Activated T-cell treated with anti-CD3 and anti-CD28 coated beads, Interleukin-2, amount 50 U/mL, for 24 hours (primary cell): ENCODE data around the gene PROM1.

ENCODE experiments used
- DNase-seq: peaks from one replicate; pipeline ENCODE4 v3.0.0-alpha.2; 2020
- H3K27ac Mint-ChIP-seq: 2 replicates; pipeline ENCODE4 v1.8.0; 2020; ENCODE audit warnings: mild to moderate bottlenecking, mixed read lengths
- H3K27me3 Mint-ChIP-seq: 2 replicates; pipeline ENCODE4 v1.8.0; 2020; ENCODE audit warnings: mixed read lengths
- H3K36me3 Mint-ChIP-seq: 2 replicates; pipeline ENCODE4 v1.8.0; 2020; ENCODE audit warnings: low read depth, mixed read lengths
- H3K4me1 Mint-ChIP-seq: 2 replicates; pipeline ENCODE4 v1.8.0; 2020; ENCODE audit warnings: low read depth, mixed read lengths
- H3K4me3 Mint-ChIP-seq: 2 replicates; pipeline ENCODE4 v1.8.0; 2020; ENCODE audit warnings: mild to moderate bottlenecking, moderate library complexity, mixed read lengths
- H3K9me3 Mint-ChIP-seq: 2 replicates; pipeline ENCODE4 v1.8.0; 2020; ENCODE audit warnings: mixed read lengths

PROM1 gene

GRCh38 chr4:15953625-15954024, 130.2 kb downstream of the PROM1 start:
- no peak for DNase-seq
- no peak overlapping the region for H3K4me3 Mint-ChIP-seq
- no peak overlapping the region for H3K27ac Mint-ChIP-seq
- no peaks in the 10 kb centered on the region for H3K36me3 Mint-ChIP-seq
- peaks cover 10% of the 10 kb centered on the region for H3K4me1 Mint-ChIP-seq
- peaks cover 4% of the 10 kb centered on the region for H3K27me3 Mint-ChIP-seq
- H3K9me3 Mint-ChIP-seq = no peaks in the 10 kb centered on the region

- Mint-ChIP-seq H3K4me1 (peaks cover 4% of the 10 kb centered on the region), H3K27ac (no peak overlapping the region), H3K4me3 (no peak overlapping the region), H3K36me3 (no peaks in the 10 kb centered on the region), H3K27me3 (peaks cover 4% of the 10 kb centered on the region), H3K9me3 (no peaks in the 10 kb centered on the region)
- no peak for DNase-seq
These were observed 132.0 kb downstream of the PROM1 start for GRCh38 chr4:15951781-15952180.

GRCh38 chr4:15948826-15949225, 135.0 kb downstream of the PROM1 start:
- Mint-ChIP-seq H3K36me3 (no peaks in the 10 kb centered on the region), H3K9me3 (no peaks in the 10 kb centered on the region), H3K4me3 (no peak overlapping the region), H3K27ac (no peak overlapping the region), H3K4me1 (no peaks in the 10 kb centered on the region), H3K27me3 (peaks cover 5% of the 10 kb centered on the region)
- no peak for DNase-seq

DNA sequence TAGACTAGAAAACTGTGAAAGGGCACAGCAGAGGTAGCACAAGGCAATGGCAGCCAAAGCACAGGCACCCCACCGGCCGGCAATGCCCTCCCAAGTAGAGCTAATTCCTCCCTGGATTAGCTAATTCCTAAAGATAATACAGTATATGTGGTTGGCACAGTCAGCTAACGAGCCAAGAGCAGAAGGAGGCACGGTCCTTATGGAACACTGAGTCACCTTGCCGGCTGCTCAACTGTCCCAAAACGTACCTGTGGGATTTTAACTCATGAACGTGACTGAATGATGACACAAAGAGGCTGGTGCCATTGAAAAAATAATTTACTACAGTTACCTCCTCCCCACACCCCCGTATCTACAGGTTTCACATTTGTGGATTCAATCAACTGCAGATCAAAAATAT, 136.1 kb downstream of the PROM1 start:
- no peak overlapping the region for H3K27ac Mint-ChIP-seq
- no peak for DNase-seq
- H3K4me1 Mint-ChIP-seq = no peaks in the 10 kb centered on the region
- H3K9me3 Mint-ChIP-seq = no peaks in the 10 kb centered on the region
- peaks cover 5% of the 10 kb centered on the region for H3K27me3 Mint-ChIP-seq
- H3K4me3 Mint-ChIP-seq = no peak overlapping the region
- no peaks in the 10 kb centered on the region for H3K36me3 Mint-ChIP-seq

DNA sequence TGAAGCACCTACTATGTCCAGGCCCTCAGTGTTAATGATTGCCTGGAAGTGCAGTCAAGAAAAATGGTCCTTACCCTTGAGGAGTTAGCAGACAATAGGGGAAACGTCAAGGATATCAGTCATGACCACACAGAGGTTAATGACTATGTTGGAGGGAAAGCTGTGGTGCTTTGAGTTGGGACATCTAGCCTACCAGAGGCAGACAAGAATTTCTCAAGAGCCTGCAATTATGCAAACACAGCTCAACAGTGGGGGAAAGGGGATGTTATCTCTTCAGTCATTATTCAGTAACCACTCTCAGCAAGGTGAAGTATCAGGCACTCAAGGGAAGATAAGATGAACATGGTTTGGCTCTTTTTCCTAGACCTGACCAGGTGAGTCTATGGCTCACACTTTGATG, 138.3 kb downstream of the PROM1 start:
- Mint-ChIP-seq H3K4me3 (no peak overlapping the region), H3K36me3 (no peaks in the 10 kb centered on the region), H3K27ac (no peak overlapping the region), H3K27me3 (peaks cover 8% of the 10 kb centered on the region), H3K4me1 (no peaks in the 10 kb centered on the region), H3K9me3 (no peaks in the 10 kb centered on the region)
- DNase-seq = no peak

DNA sequence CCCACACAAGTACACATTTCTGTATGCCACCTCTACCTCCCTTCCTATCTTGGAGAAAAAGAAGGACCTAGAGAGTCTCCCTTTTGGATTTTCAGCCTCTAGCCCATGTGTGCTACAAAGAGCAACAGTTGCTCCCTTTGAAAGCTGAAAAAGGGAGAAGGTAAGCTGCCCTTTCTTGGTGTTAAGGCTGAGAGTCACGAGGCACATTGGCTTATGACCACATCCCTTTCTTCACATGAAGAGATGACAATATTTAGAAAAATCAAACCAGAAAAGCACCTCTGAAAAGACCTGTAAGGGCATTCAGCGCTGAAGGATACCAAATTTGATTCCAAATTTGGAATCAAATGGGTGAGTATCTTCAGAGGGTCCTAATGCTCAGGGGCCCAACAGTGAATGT, 138.9 kb downstream of the PROM1 start:
- no peaks in the 10 kb centered on the region for H3K9me3 Mint-ChIP-seq

DNA sequence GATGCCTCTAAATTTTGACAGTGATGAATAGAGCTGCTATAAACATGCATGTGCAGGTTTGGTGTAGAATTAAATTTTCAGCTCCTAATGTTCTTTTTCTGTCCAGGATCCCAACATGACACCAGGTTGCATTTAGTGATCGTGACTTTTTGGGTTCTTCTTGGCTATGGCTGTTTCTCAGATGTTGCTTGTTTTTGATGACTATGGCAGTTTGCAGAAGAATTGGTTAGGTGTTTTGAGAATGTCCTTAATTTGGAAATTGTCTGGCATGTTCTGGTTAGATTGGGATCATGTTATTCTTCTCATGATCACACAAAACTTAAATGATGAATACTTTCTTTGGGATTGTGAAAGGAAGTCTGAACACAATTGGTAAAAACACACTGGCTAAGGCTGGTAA, 141.5 kb downstream of the PROM1 start:
- DNase-seq = no peak
- Mint-ChIP-seq H3K36me3 (no peaks in the 10 kb centered on the region), H3K4me3 (no peak overlapping the region), H3K4me1 (no peaks in the 10 kb centered on the region), H3K9me3 (no peaks in the 10 kb centered on the region), H3K27ac (no peak overlapping the region), H3K27me3 (peaks cover 17% of the 10 kb centered on the region)

More for the DNA sequence above, 138.9 kb downstream of the PROM1 start:
- DNase-seq = no peak
- no peak overlapping the region for H3K4me3 Mint-ChIP-seq
- H3K27me3 Mint-ChIP-seq = peaks cover 12% of the 10 kb centered on the region
- no peaks in the 10 kb centered on the region for H3K36me3 Mint-ChIP-seq
- H3K4me1 Mint-ChIP-seq = no peaks in the 10 kb centered on the region
- no peak overlapping the region for H3K27ac Mint-ChIP-seq

- Mint-ChIP-seq H3K4me3 (no peak within 1 kb of the TSS), H3K27me3 (peaks cover 17% of the 10 kb centered on the region), H3K36me3 (no peaks in the 10 kb centered on the region), H3K4me1 (no peaks in the 10 kb centered on the region), H3K27ac (no peak within 1 kb of the TSS), H3K9me3 (no peaks in the 10 kb centered on the region)
- no peak for DNase-seq
These were observed 145.2 kb downstream of the PROM1 start, which contains the start of gene FGFBP1 for GRCh38 chr4:15938640-15939039. TSS of gene FGFBP1 (minus strand) at chr4:15938740. CDS start at chr4:15936632, 2,108 bp downstream.

DNA sequence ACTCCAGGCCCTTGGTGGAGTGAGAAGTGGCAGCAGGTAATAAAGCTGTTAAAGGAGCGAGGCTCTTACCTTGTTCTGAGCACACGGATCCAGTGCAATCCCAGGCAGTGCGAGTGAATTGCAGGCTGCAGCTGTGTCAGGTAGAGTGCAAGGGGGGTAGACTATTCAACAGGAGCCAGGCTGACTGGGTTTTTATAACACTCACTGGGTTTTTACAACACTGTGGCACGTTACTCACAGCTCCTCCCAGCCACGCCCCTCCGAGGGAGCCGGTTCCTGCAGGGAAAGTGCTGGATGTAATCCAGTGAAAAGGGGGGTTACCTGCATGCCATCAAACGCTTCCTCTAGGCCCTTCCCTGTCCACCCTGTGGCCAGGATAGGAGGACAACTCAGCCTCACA, 145.6 kb downstream of the PROM1 start:
- peaks cover 20% of the 10 kb centered on the region for H3K27me3 Mint-ChIP-seq
- H3K9me3 Mint-ChIP-seq = no peaks in the 10 kb centered on the region
- no peak for DNase-seq
- H3K27ac Mint-ChIP-seq = no peak overlapping the region
- no peaks in the 10 kb centered on the region for H3K36me3 Mint-ChIP-seq
- no peak overlapping the region for H3K4me3 Mint-ChIP-seq
- H3K4me1 Mint-ChIP-seq = no peaks in the 10 kb centered on the region

GRCh38 chr4:15936495-15936894, 147.3 kb downstream of the PROM1 start:
- Mint-ChIP-seq H3K27ac (no peak overlapping the region), H3K9me3 (no peaks in the 10 kb centered on the region), H3K4me3 (no peak overlapping the region), H3K4me1 (no peaks in the 10 kb centered on the region), H3K27me3 (peaks cover 32% of the 10 kb centered on the region), H3K36me3 (no peaks in the 10 kb centered on the region)
- no peak for DNase-seq

GRCh38 chr4:15935504-15936402, 148.1 kb downstream of the PROM1 start:
- no peak overlapping the region for H3K4me3 Mint-ChIP-seq
- H3K36me3 Mint-ChIP-seq = no peaks in the 10 kb centered on the region
- H3K27ac Mint-ChIP-seq = no peak overlapping the region
- peaks cover 35% of the 10 kb centered on the region for H3K27me3 Mint-ChIP-seq
- no peak for DNase-seq
- H3K4me1 Mint-ChIP-seq = no peaks in the 10 kb centered on the region
- H3K9me3 Mint-ChIP-seq = no peaks in the 10 kb centered on the region

DNA sequence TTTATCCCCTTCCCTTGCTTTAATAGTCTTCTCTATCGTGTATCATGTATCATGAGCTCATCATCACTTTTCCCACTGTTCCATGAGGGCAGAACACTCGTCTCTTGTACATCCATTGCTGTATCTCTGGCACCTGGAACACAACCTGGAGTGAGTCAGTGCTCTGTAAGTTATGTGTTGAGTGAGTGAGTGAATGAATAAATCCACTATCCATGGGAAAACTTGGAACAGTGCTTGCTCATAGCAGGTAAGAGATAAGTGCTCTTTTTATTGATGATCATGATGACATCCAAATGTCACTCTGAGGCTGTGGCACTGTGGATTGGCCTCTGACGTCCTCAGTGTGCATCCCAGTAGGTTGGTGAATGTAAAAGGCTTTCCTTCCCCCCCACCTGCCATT, 149.6 kb downstream of the PROM1 start:
- Mint-ChIP-seq H3K4me1 (peaks cover 10% of the 10 kb centered on the region), H3K36me3 (no peaks in the 10 kb centered on the region), H3K27ac (no peak overlapping the region), H3K27me3 (peaks cover 28% of the 10 kb centered on the region), H3K4me3 (no peak overlapping the region), H3K9me3 (no peaks in the 10 kb centered on the region)
- DNase-seq = no peak

GRCh38 chr4:15931451-15932210, 152.2 kb downstream of the PROM1 start:
- DNase-seq = no peak
- H3K27me3 Mint-ChIP-seq = peaks cover 25% of the 10 kb centered on the region
- no peak overlapping the region for H3K27ac Mint-ChIP-seq
- peaks cover 13% of the 10 kb centered on the region for H3K4me1 Mint-ChIP-seq
- H3K4me3 Mint-ChIP-seq = no peak overlapping the region
- no peaks in the 10 kb centered on the region for H3K36me3 Mint-ChIP-seq
- H3K9me3 Mint-ChIP-seq = no peaks in the 10 kb centered on the region

GRCh38 chr4:15930314-15930713, 153.5 kb downstream of the PROM1 start:
- DNase-seq = no peak
- Mint-ChIP-seq H3K9me3 (no peaks in the 10 kb centered on the region), H3K27me3 (peaks cover 28% of the 10 kb centered on the region), H3K4me1 (peaks cover 13% of the 10 kb centered on the region), H3K27ac (no peak overlapping the region), H3K36me3 (no peaks in the 10 kb centered on the region), H3K4me3 (no peak overlapping the region)

DNA sequence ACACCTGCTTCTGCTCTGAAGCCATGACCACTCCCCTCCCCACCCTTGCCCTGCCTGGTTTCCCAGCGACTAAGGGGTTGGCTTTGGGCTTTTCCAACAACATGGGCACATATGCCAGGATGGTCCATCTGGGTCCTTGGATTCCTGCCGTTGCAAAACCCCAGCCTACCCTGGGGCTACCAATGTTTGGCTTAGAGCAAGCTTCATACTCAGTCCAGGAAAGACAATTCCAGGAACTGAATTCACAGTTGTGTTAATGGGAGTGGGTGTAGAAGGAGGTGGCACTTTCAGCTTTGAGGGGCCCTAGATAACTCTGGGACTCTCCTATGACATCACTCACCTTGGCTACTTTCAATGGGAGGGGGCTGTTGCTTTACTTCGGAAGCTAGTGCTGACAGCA, 154.3 kb downstream of the PROM1 start:
- Mint-ChIP-seq H3K4me3 (no peak overlapping the region), H3K27me3 (peaks cover 30% of the 10 kb centered on the region), H3K4me1 (peaks cover 13% of the 10 kb centered on the region), H3K27ac (no peak overlapping the region), H3K36me3 (no peaks in the 10 kb centered on the region), H3K9me3 (no peaks in the 10 kb centered on the region)
- no peak for DNase-seq
